ENCODE measurements around the gene RUFY3. TPM values are rescaled to one million over a fixed set of nuclear protein-coding genes. Genes with fewer than 3 reads are reported as not detected.

Gene RUFY3
- total and polyA plus RNA-seq, 4 donors, result 9.2 to 35.2 (median 15.0) TPM

DNA sequence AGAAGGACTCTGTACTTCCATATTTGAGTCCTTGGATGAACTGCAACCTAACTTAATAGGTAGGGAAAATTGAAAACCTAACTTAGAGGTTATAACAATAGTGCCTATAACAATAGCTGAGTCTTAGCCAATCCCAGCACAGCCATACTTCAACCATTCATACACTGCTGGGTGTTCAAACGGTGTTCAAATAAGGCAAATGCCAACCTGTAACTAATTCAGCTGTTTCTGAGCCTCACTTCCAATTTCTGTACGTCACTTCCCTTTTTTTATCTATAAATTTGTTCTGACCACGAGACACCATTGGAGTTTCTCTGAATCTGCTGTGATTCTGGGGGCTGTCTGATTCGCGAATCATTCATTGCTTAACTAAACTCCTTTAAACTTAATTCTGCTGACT, 127.5 kb downstream of the RUFY3 start:
- WGBS, result 87% methylated on average over 5 of the region's 5 CpGs
- H3K4me1 ChIP-seq (ENCODE audit: control insufficient read depth in 4 of 4, insufficient read depth in 4 of 4, low read length in 3 of 4), result no peaks in the 10 kb centered on the region

DNA sequence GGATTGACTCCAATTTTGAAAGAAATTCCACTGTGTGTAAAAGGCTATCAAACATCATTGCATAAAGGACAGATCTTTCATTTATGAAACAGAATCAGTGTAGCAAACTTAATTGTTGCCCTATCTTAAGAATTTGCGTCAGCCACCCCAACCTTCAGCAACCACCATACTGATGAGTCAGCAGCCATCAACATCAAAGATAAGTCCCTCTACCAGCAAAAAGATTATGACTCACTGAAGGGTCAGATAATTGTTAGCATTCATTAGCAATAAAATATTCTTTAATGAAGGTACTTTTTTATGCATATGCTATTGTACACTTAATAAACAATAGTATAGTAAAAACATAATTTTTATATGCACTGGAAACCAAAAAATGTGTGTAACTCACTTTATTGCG, 133.7 kb downstream of the RUFY3 start:
- H3K27me3 ChIP-seq (ENCODE audit: control insufficient read depth in 4 of 4, insufficient read depth in 4 of 4, low read length in 3 of 4), result no peaks in the 10 kb centered on the region
- H3K4me1 ChIP-seq (ENCODE audit: control insufficient read depth in 4 of 4, insufficient read depth in 4 of 4, low read length in 3 of 4), result no peaks in the 10 kb centered on the region
- no peak overlapping the region for H3K4me3 ChIP-seq (ENCODE audit: low read depth in 1 of 3, low read length in 3 of 3)
- no peaks in the 10 kb centered on the region for H3K9me3 ChIP-seq (ENCODE audit: control insufficient read depth in 4 of 4, low read length in 3 of 4)
- WGBS, result 97% methylated on average over 2 of the region's 2 CpGs
- no peak overlapping the region for H3K27ac ChIP-seq (ENCODE audit: low read depth in 1 of 2, low read length in 2 of 2)
- no peak overlapping the region for H3K9ac ChIP-seq (ENCODE audit: low read depth in 1 of 2, low read length in 2 of 2)
- H3K36me3 ChIP-seq (ENCODE audit: control insufficient read depth in 4 of 4, insufficient read depth in 3 of 4, low read depth in 1 of 4, low read length in 3 of 4), result no peaks in the 10 kb centered on the region
- DNase-seq (ENCODE audit: low spot score), result no peak
- TF ChIP-seq SP1 (IDR thresholded peaks at IDR 0.05) (no peak), FOXA1 (IDR thresholded peaks at IDR 0.05) (no peak), FOXA2 (IDR thresholded peaks at IDR 0.05) (no peak), ZBTB33 (IDR thresholded peaks at IDR 0.05) (no peak), TAF1 (conservative IDR thresholded peaks at IDR 0.05) (no peak), YY1 (IDR thresholded peaks at IDR 0.05) (no peak), EGR1 (IDR thresholded peaks at IDR 0.05; ENCODE audit: low read depth in 2 of 2) (no peak), HNF4G (IDR thresholded peaks at IDR 0.05) (no peak), CTCF (IDR thresholded peaks at IDR 0.05; ENCODE audit: low read depth, low read length, missing input control) (no peak), NR2F2 (IDR thresholded peaks at IDR 0.05) (no peak), RAD21 (IDR thresholded peaks at IDR 0.05) (no peak)
- TF ChIP-seq, protein P1, sequence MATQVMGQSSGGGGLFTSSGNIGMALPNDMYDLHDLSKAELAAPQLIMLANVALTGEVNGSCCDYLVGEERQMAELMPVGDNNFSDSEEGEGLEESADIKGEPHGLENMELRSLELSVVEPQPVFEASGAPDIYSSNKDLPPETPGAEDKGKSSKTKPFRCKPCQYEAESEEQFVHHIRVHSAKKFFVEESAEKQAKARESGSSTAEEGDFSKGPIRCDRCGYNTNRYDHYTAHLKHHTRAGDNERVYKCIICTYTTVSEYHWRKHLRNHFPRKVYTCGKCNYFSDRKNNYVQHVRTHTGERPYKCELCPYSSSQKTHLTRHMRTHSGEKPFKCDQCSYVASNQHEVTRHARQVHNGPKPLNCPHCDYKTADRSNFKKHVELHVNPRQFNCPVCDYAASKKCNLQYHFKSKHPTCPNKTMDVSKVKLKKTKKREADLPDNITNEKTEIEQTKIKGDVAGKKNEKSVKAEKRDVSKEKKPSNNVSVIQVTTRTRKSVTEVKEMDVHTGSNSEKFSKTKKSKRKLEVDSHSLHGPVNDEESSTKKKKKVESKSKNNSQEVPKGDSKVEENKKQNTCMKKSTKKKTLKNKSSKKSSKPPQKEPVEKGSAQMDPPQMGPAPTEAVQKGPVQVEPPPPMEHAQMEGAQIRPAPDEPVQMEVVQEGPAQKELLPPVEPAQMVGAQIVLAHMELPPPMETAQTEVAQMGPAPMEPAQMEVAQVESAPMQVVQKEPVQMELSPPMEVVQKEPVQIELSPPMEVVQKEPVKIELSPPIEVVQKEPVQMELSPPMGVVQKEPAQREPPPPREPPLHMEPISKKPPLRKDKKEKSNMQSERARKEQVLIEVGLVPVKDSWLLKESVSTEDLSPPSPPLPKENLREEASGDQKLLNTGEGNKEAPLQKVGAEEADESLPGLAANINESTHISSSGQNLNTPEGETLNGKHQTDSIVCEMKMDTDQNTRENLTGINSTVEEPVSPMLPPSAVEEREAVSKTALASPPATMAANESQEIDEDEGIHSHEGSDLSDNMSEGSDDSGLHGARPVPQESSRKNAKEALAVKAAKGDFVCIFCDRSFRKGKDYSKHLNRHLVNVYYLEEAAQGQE (IDR thresholded peaks at IDR 0.05), result no peak

More for the DNA sequence above, 127.5 kb downstream of the RUFY3 start:
- no peaks in the 10 kb centered on the region for H3K36me3 ChIP-seq (ENCODE audit: control insufficient read depth in 4 of 4, insufficient read depth in 3 of 4, low read depth in 1 of 4, low read length in 3 of 4)
- H3K4me3 ChIP-seq (ENCODE audit: low read depth in 1 of 3, low read length in 3 of 3), result no peak overlapping the region
- no peak for TF ChIP-seq RAD21 (IDR thresholded peaks at IDR 0.05)
- TF ChIP-seq, protein P1 (IDR thresholded peaks at IDR 0.05), result no peak
- no peak for TF ChIP-seq TAF1 (conservative IDR thresholded peaks at IDR 0.05)
- TF ChIP-seq RXRA (IDR thresholded peaks at IDR 0.05), result no peak
- TF ChIP-seq JUND (IDR thresholded peaks at IDR 0.05), result no peak
- TF ChIP-seq FOXA1 (IDR thresholded peaks at IDR 0.05), result no peak
- TF ChIP-seq CTCF (IDR thresholded peaks at IDR 0.05; ENCODE audit: low read depth, low read length, missing input control), result no peak
- TF ChIP-seq HNF4G (IDR thresholded peaks at IDR 0.05), result no peak
- no peak for DNase-seq (ENCODE audit: low spot score)
- H3K9ac ChIP-seq (ENCODE audit: low read depth in 1 of 2, low read length in 2 of 2), result no peak overlapping the region
- no peaks in the 10 kb centered on the region for H3K27me3 ChIP-seq (ENCODE audit: control insufficient read depth in 4 of 4, insufficient read depth in 4 of 4, low read length in 3 of 4)
- H3K27ac ChIP-seq (ENCODE audit: low read depth in 1 of 2, low read length in 2 of 2), result no peak overlapping the region
- H3K9me3 ChIP-seq (ENCODE audit: control insufficient read depth in 4 of 4, low read length in 3 of 4), result no peaks in the 10 kb centered on the region
